HT1080 (cell line): ENCODE data around the gene CDK9. TPM values are rescaled to one million over a fixed set of nuclear protein-coding genes. Genes with fewer than 3 reads are reported as not detected.

Source experiments
- DNase-seq: peaks from one replicate; pipeline ENCODE4 v3.0.0-alpha.2; 2015; ENCODE audit warnings: low read depth
- total RNA-seq: library from RNA; depleted of rRNA; stranded (reverse); fragments of >200 nt; shearing (Covaris generic); gene quantifications from 2 replicates; pipeline ENCODE4 v1.2.3, GENCODE V29; 2014

CDK9 gene
- total RNA-seq, 1 experiment from 2014 or later = 73.6 TPM

- no peak for DNase-seq
Measured at GRCh38 chr9:127801955-127802575, 16.2 kb downstream of the CDK9 start.

- DNase-seq = peak; percentile 81
Measured at GRCh38 chr9:127802576-127803443, 17.0 kb downstream of the CDK9 start, which contains the start of gene FPGS. FPGS (plus strand) TSS chr9:127802882; CDS start chr9:127802925, 43 bp downstream.

DNA sequence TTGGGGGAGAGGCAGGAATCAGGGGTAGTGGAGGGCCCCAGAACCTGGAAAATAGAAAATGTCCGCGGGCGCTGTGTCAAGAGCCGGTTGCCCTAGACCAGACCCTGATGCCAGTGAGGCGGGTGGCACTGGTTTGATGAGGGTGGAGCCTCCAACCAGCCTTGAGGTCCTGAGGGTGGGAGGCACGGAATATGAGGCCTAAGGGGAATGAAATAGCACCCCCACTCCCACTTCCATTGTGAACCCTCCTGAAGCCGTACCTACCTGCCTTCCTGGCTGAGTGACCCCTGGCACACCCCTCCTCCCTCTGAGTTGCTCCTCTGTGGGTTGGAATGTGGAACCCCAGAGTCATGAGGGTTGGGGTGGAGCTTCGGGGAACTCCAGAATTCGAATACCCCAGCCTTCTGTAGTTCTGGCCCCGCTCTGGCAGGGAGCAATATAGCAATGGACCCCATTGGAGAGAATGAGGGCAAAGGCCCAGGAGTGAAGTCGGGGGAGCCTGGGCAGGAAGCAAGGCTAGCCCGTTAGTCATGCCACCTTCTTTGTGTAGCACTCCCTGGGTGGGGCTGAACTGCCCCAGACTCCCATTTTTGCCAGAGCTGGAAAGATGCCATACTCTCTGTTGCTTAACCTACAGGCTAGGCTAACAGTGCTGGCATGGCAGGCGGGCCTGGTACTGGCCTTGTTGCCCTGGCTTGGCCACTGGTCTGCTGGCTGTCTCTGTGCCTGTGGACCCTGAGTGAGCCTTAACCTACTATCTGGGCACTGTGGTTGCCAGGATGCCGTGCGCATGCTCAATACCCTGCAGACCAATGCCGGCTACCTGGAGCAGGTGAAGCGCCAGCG lies 17.9 kb downstream of the CDK9 start:
- DNase-seq = peak; percentile 64

DNA sequence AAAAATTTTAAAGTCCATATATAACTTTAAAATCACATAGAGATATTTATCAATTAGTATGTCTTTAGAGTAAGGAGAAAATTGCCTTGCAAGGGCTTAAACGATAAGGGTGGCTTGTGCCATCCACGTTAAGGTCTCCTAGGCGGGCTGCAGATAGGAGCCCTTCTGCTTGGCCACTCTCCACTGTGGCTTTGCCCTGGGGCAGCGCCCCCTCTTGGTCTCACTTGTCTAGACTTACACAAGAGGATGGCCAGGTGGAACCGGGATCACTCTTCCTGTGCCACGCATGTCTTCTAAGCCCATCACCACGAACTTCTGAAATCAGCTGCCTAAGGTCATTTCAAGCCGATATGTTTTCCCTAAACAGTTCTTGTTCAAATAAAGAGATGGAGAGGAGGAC lies 19.8 kb downstream of the CDK9 start:
- DNase-seq = no peak

DNA sequence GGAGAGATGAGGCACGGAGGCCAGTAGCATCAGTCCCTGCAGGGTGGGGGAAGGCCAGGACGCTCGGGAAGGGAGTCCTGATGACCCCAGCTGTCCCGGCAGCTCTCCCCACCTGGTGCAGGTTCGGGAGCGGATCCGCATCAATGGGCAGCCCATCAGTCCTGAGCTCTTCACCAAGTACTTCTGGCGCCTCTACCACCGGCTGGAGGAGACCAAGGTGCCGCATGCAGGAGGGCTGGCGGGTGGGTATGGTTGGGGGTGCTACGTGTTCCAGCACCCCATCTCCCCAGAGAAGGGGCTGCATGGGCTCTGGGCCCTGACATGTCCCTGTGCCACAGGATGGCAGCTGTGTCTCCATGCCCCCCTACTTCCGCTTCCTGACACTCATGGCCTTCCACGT lies 21.0 kb downstream of the CDK9 start:
- DNase-seq = no peak

DNA sequence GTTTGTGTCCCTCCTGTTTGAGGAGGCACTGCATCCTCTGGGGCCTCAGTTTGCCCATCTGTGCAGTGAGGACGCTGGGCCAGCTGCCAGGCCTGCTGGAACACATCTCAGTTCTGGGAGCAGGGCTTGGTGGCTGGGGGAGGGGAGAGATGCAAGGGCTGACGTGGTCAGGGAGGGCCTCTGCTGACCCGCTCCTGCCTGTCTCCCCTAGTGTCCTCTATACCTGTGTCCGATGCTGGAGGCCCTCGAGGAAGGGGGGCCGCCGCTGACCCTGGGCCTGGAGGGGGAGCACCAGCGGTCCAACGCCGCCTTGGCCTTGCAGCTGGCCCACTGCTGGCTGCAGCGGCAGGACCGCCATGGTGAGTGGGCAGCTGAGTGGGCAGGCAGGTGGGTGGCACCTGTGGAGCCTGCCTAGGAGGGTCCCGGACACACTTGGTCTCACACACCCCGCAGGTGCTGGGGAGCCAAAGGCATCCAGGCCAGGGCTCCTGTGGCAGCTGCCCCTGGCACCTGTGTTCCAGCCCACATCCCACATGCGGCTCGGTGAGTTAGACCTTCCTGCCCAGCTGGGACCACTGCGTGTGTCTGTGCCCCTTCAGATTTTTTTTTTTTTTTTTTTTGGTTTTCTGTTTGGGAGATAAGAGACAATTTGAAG lies 22.6 kb downstream of the CDK9 start:
- DNase-seq = no peak

DNA sequence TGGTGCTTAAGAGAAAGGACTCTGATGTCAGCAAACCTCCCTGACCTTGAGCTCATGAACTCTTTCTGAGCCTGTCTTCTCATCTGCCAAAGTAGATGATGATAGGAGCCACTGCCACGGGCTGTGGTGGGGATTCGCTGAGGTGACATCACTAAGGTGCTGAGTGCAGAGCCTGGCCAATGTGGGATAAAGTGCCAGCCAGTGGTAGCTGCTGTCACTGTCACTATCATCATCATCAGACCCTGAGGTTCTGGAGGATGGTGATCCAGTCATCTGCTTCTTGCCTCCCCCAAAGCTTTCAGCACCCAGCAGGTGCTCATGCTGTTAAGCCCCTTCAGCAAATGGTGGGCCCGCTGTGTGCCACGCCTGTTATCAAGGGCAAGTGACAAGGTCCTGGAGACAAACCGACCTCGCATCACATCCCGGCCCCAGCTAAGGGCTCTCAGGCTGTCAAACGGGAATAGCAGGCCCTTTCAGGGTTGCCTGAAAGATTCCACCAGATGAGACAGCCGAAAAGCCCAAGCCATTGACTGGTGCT lies 23.2 kb downstream of the CDK9 start:
- no peak for DNase-seq

DNA sequence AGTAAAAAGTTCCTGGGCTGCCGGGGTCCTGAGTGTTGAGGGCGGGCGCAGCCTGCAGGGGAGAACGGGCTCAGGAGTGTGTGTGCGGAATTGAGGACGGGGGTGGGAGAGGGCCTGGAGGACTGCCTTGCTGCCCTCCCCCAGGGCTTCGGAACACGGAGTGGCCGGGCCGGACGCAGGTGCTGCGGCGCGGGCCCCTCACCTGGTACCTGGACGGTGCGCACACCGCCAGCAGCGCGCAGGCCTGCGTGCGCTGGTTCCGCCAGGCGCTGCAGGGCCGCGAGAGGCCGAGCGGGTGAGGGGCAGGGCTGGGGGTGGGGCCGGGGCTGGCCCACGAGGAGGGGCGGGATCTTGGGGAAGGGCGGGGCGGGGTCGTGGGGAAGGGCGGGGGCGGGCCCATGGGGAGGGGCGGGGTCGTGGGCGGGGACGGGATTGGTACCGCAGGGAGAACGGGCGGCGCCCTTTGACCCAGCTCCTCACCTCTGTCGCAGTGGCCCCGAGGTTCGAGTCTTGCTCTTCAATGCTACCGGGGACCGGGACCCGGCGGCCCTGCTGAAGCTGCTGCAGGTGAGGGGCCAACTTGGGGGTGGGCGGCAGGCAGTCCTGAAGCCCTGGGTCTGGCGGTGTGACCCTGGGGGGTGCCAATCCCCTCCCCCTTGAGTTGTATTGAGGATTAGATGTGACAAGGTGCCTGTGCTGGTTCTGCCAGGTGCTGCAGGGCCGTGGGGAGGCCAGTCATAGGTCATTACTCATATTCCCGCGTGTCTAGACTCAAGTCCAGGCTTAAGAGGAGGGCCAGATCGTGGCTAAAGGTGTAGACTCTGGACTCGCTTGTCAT lies 23.9 kb downstream of the CDK9 start:
- no peak for DNase-seq

DNA sequence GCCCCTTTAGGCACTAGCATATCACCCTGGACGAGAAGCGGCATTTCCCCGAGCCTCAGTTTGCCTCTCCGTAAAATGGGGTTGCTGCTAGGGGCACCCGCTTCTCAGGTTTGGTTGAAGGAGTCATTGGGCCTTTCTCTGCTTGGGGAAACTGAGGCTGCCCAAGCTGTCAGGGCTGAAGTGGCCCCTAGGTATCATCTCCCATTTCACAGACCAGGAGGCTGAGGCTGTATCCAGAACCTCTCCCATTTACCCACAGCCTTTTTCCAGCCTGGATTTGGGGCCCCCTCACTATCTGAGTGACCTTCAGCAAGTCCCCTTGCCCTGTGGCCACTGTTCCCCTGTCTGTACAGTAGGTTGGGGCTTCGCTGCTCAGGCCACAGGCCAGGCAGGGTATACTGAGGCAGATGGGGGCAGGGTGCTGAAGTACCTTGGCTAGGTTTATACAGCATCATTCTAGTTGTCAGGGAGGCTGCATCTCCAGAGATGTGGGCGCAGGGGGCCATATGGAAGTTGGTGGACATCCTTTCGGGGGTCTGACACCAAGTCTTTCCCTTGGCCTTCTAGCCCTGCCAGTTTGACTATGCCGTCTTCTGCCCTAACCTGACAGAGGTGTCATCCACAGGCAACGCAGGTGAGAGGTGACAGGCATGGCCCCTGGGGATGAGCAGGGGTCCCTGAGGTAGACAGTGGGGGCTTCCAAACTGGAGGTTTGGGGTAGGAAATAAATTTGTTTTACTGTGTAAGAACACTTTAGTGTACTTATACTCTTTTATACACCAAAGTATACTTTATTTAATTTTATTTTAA lies 24.7 kb downstream of the CDK9 start:
- no peak for DNase-seq

DNA sequence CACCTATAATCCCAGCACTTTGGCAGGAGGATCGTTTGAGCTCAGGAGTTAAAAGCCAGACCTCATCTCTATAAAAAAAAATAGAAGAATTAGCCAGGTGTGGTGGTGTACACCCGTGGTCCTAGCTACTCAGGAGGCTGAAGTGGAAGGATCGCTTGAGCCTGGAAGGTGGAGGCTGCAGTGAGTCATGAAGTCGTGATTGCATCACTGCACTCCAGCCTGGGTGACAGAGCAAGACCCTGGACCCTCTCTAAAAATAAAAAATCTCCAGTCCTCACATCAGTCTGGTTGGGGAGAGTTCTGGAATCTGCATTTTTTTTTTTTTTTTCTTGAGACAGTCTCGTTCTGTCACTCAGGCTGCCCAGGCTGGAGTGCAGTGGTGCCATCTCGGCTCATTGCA lies 26.2 kb downstream of the CDK9 start:
- no peak for DNase-seq

DNA sequence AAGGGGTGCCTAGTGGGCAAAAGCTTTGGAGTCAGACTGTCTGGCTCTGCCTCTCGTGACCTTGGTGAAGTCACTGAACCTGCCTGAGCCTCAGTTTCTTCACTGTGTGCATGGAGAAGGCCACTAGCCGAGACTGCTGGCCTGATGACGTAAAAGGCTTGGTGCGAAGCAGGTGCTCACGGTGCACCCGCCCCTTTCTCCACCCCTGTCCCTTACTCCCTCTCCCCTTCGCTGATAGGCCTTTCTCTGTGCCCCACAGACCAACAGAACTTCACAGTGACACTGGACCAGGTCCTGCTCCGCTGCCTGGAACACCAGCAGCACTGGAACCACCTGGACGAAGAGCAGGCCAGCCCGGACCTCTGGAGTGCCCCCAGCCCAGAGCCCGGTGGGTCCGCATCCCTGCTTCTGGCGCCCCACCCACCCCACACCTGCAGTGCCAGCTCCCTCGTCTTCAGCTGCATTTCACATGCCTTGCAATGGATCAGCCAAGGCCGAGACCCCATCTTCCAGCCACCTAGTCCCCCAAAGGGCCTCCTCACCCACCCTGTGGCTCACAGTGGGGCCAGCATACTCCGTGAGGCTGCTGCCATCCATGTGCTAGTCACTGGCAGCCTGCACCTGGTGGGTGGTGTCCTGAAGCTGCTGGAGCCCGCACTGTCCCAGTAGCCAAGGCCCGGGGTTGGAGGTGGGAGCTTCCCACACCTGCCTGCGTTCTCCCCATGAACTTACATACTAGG lies 27.3 kb downstream of the CDK9 start:
- DNase-seq = no peak

GRCh38 chr9:127813686-127814226 lies 27.9 kb downstream of the CDK9 start:
- no peak for DNase-seq

GRCh38 chr9:127814619-127815511 lies 29.0 kb downstream of the CDK9 start:
- no peak for DNase-seq

- DNase-seq = no peak
Measured at GRCh38 chr9:127815512-127816361, 29.9 kb downstream of the CDK9 start.

DNA sequence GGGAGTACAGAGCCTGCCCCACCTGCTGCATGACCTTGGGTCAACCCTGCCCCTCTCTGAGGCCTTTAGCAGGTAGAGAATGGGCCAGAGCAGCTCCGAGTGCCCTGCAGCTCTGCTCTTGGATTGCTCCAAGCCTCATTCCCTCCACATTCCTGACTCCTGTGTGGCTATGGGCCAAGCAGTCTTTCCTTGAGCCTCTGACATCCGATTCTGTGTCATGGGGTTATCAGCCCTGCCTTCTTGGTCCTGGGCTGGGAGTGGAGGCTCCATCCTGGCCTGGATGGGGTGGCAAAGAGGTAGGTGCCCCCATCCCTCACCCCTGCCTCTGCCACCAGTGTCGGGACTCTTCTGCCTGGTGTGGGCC lies 30.5 kb downstream of the CDK9 start:
- DNase-seq = no peak

GRCh38 chr9:127816728-127817127 lies 30.9 kb downstream of the CDK9 start:
- DNase-seq = no peak
